SIG-M5 treated with dmso at 0.1 percent for 504 hours (cell line): Measurements from ENCODE around the gene ASIP.
"Not testable (repeated sequence)": the region's sequence is repeated elsewhere in the genome, so short reads cannot be mapped to it uniquely, and the experiment has no call there.

Experiments used
- DNase-seq: peaks from one replicate; lab custom pipeline; 2025; ENCODE audit not compliant: unreplicated experiment; lab: John Stamatoyannopoulos, UW

The ASIP gene

GRCh38 chr20:34282041-34282440 is 40.8 kb downstream of the ASIP start:
- no peak for DNase-seq

GRCh38 chr20:34283844-34284243 is 42.6 kb downstream of the ASIP start:
- DNase-seq = no peak

GRCh38 chr20:34285450-34285849 is 44.2 kb downstream of the ASIP start:
- no peak for DNase-seq

- not testable (repeated sequence) for DNase-seq
Observed at GRCh38 chr20:34287500-34287899, 46.3 kb downstream of the ASIP start.

- DNase-seq = no peak
Observed at GRCh38 chr20:34290471-34290870, 49.2 kb downstream of the ASIP start.

GRCh38 chr20:34292496-34292895 is 51.3 kb downstream of the ASIP start:
- DNase-seq = no peak

- no peak for DNase-seq
Observed at GRCh38 chr20:34293119-34293518, 51.9 kb downstream of the ASIP start.

GRCh38 chr20:34293589-34293988 is 52.4 kb downstream of the ASIP start:
- no peak for DNase-seq

- no peak for DNase-seq
Observed at GRCh38 chr20:34294563-34294962, 53.3 kb downstream of the ASIP start.

- DNase-seq = no peak
Observed at GRCh38 chr20:34295284-34295683, 54.1 kb downstream of the ASIP start.

- DNase-seq = no peak
Observed at GRCh38 chr20:34296468-34296867, 55.2 kb downstream of the ASIP start.

- DNase-seq = not testable (repeated sequence)
Observed at GRCh38 chr20:34298294-34298784, 57.1 kb downstream of the ASIP start.

- DNase-seq = peak; percentile 46
Observed at GRCh38 chr20:34299556-34300255, 58.5 kb downstream of the ASIP start.

GRCh38 chr20:34300256-34300806 is 59.1 kb downstream of the ASIP start:
- DNase-seq = no peak

GRCh38 chr20:34300809-34301586 is 59.8 kb downstream of the ASIP start:
- DNase-seq = peak; percentile 39

GRCh38 chr20:34301587-34302311 is 60.5 kb downstream of the ASIP start:
- no peak for DNase-seq

- peak; percentile 24 for DNase-seq
Observed at GRCh38 chr20:34302312-34302722, 61.1 kb downstream of the ASIP start.

- DNase-seq = peak; percentile 98
Observed at GRCh38 chr20:34302723-34303533, 61.7 kb downstream of the ASIP start, which contains the start of gene AHCY. TSS of gene AHCY (minus strand) at chr20:34303355. CDS start at chr20:34303270, 85 bp downstream.

- peak; percentile 57 for DNase-seq
Observed at GRCh38 chr20:34305333-34306230, 64.4 kb downstream of the ASIP start.
